NCI-H1694 treated with DMSO at 0.1 percent for 48 hours (cell line): Measurements from ENCODE around the gene DIP2A.

ENCODE experiments used
- DNase-seq: peaks from one replicate; lab custom pipeline; 2025; lab: John Stamatoyannopoulos, UW

DIP2A gene, protein sequence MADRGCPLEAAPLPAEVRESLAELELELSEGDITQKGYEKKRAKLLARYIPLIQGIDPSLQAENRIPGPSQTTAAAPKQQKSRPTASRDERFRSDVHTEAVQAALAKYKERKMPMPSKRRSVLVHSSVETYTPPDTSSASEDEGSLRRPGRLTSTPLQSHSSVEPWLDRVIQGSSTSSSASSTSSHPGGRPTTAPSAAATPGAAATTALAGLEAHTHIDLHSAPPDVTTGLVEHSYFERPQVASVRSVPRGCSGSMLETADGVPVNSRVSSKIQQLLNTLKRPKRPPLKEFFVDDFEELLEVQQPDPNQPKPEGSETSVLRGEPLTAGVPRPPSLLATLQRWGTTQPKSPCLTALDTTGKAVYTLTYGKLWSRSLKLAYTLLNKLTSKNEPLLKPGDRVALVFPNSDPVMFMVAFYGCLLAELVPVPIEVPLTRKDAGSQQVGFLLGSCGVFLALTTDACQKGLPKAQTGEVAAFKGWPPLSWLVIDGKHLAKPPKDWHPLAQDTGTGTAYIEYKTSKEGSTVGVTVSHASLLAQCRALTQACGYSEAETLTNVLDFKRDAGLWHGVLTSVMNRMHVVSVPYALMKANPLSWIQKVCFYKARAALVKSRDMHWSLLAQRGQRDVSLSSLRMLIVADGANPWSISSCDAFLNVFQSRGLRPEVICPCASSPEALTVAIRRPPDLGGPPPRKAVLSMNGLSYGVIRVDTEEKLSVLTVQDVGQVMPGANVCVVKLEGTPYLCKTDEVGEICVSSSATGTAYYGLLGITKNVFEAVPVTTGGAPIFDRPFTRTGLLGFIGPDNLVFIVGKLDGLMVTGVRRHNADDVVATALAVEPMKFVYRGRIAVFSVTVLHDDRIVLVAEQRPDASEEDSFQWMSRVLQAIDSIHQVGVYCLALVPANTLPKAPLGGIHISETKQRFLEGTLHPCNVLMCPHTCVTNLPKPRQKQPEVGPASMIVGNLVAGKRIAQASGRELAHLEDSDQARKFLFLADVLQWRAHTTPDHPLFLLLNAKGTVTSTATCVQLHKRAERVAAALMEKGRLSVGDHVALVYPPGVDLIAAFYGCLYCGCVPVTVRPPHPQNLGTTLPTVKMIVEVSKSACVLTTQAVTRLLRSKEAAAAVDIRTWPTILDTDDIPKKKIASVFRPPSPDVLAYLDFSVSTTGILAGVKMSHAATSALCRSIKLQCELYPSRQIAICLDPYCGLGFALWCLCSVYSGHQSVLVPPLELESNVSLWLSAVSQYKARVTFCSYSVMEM (N-terminal part only)

GRCh38 chr21:46458315-46459023 lies at the start of gene DIP2A:
Gene DIP2A, plus strand, starts transcription at chr21:46458891. Its CDS starts 241 bp downstream, at chr21:46459132.
- peak; percentile 94 for DNase-seq

GRCh38 chr21:46409641-46410406 lies 48.9 kb upstream of the DIP2A start:
- DNase-seq, result no peak

- DNase-seq, result no peak
These were observed 48.2 kb upstream of the DIP2A start for GRCh38 chr21:46410516-46410915.

DNA sequence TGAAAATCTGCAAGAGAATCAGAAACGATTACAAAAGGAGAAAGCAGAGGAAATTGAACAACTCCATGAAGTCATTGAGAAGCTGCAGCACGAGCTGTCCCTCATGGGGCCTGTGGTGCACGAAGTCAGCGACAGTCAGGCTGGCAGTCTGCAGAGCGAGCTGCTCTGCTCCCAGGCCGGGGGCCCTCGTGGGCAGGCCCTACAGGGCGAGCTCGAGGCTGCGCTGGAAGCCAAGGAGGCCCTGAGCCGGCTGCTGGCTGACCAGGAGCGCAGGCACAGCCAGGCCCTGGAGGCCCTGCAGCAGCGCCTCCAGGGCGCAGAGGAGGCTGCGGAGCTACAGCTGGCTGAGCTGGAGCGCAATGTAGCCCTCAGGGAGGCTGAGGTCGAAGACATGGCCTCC lies 47.5 kb upstream of the DIP2A start:
- DNase-seq, result no peak

DNA sequence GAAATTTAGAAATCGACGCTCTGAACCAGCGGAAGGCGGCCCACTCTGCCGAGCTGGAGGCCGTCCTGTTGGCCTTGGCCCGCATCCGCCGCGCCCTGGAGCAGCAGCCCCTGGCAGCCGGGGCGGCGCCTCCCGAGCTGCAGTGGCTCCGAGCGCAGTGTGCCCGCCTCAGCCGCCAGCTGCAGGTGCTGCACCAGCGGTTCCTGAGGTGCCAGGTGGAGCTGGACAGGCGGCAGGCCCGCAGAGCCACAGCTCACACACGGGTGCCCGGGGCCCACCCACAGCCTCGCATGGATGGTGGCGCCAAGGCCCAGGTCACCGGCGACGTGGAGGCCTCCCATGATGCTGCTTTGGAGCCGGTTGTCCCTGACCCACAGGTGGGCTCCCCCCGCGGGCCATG lies 47.0 kb upstream of the DIP2A start:
- DNase-seq, result no peak

GRCh38 chr21:46412521-46413364 lies 45.9 kb upstream of the DIP2A start:
- no peak for DNase-seq

- no peak for DNase-seq
These were observed 45.4 kb upstream of the DIP2A start for GRCh38 chr21:46413365-46413696.

- DNase-seq, result no peak
These were observed 43.8 kb upstream of the DIP2A start for GRCh38 chr21:46414965-46415275.

DNA sequence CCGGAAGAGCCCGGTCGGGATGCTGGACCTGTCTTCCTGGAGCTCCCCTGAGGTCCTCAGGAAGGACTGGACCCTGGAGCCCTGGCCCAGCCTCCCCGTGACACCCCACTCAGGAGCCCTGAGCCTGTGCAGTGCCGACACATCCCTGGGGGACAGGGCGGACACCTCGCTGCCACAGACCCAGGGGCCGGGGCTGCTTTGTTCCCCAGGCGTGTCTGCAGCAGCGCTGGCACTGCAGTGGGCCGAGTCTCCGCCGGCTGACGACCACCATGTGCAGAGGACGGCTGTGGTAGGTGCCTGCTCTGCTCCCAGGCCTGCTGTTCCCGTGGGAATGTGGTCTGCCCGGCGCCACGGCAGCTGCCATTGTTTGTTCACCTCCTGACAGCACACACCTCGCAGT lies 42.1 kb upstream of the DIP2A start:
- no peak for DNase-seq

DNA sequence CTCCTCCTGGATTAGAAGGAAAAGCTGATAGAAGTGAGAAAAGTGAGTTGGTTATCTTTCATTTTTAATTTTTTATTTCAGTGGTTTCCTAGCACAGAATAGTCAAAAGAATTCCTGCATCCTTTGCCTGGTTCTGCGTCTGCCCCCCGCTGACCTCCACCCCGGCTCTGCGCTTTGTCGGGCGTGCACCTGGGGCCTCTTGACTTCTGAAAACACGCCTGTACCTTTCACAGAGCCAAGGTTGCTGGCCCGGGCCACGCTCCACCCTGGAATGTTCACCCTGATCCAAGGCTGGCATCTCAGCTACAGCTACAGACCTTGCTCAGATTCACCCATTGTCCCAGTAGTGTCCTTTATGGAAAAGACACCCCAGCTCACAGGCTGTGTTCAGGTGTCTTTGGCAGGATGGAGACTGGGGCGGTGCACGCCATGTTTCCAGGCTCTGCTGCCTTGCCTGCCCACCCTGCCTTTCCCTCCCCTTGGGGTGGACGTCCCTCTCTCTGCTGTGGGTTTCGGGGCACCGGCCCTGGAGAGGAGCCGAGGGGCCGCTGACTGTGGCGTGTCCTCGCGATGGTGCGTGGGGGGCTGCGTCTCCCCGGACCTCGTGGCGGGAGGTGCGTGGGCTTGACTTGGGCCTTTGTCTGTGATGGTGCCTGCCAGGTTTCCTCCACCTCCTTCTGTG lies 40.3 kb upstream of the DIP2A start:
- DNase-seq, result no peak

- DNase-seq, result no peak
These were observed 38.2 kb upstream of the DIP2A start for GRCh38 chr21:46420241-46421190.

GRCh38 chr21:46421191-46421750 lies 37.4 kb upstream of the DIP2A start:
- DNase-seq, result no peak

DNA sequence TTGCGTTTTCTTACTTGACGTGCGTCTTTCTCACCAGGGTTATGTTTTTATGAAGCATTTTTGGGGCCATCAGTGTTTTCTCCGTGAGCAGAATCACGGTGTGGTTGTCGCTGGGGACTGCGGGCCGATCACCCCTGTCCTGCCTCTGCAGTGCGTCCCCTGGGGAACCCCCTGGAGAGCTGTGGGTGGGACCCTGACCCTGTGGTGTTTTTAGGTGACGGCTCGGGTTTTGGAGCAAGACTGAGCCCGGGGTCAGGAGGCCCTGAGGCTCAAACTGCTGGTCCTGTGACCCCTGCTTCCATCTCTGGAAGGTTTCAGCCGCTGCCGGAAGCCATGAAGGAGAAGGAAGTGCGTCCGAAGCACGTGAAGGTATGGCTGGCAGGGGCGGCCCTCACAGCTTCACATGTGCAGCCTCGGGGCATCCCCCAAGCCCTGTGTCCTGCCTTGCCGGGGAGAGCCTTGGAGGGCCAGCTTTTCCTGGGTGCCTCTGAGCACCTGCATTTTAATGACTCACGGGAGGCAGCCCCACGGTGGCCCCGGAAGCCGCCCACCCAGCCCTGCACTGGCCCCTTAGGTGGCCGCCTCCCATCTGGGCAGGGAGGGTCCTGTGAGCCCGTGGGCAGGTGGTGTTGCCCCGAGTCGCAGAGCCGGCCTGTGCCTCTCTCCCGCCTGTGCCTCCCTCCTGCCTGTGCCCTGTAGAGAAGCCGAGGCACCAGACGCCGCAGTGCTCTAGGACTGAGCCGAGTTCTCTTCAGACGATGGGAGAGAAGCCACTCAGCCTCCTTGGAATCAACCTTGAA lies 36.7 kb upstream of the DIP2A start:
- no peak for DNase-seq

DNA sequence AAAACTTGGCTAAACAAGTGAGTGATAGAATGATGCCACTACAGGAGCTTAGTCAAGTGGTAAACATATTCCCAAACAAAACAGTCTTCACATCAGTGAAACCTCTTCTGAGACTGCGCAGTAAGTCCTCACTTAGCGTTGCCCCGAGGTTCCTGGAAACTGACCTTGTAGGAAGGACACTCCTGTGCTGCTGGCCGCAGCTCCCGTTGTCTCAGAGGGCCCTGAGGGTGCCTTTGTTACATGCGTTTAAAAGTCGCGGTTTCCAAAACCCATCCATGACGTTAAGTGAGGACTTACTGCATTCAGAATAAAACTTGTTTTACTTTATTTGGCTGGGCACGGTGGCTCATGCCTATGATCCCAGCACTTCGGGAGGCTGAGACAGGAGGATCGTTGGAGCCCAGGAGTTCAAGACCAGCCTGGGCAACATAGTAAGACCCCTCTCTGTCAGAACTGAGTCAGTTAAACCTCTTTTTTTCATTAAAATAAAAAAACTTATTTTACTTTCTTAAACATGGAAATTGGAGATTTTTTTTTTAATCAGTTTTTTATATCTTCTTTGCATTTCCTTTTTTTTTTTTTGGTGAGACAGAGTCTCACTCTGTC lies 36.0 kb upstream of the DIP2A start:
- no peak for DNase-seq

- no peak for DNase-seq
These were observed 35.1 kb upstream of the DIP2A start for GRCh38 chr21:46423546-46424038.

GRCh38 chr21:46424039-46424591 lies 34.6 kb upstream of the DIP2A start:
- no peak for DNase-seq
